Suppressor macrophage treated with lipopolysaccharide for 4 hours (primary cell): ENCODE results near the gene ATG2A.
"Not testable (repeated sequence)": the region's sequence is repeated elsewhere in the genome, so short reads cannot be mapped to it uniquely, and the experiment has no call there.

ENCODE experiments used
- DNase-seq: peaks from one replicate; pipeline ENCODE4 v3.0.0-alpha.2; 2020

The ATG2A gene

GRCh38 chr11:64852804-64853509 lies 64.1 kb downstream of the ATG2A start:
- peak; percentile 65 for DNase-seq

DNA sequence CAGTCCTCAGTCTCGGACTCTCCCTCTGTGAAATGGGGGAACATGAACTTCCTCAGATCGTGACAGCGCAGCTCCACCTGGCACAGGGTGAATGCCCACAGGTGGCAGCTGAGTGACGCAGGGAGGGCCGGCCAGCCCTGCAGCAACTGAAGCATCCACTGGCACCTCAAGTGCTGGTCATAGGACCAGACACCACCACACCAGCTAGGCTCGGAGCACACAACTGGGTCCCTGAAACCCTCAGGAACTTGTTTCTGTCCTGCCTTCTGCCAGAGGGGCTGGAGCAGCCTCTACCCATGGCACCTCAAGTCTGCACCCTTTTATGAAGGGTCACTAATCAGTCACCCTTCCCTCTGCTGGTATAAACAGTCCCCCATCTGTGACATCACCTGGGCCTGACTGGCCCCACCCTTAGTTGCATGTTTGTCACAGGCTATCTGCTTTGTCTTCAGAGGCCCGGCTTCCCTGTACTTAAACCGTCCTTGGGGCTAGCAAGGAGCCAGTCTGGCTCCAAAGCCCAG lies 65.1 kb downstream of the ATG2A start:
- DNase-seq, result no peak

DNA sequence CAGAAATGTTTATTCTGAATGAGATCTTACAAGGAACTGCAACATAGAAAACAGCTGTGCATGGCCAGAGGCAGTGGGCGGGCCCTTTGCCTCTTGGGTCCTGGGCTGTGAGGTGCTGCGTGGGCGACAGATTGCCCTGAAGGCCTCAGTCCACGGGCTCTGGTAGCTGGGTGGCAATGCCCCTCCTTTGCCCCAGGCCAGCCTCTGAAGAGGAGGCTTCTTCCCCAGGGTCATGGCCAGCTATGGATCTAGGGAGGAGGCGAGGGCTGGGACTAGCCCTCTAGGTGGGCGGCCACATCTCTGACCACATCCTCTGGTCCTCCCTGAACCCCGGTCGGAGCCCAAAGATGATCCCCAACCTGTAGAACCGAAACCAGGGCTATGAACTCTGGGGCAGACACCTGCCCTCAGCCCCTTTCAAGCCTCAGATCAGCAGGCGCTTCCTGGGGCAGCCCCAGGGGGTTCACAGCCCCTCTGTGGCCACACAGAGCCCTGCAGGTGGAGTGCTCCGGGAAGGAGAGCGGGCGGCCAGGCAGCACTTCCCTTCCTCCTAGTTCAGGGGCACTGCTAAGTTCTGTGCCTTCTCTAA lies 65.9 kb downstream of the ATG2A start:
- DNase-seq, result peak; percentile 46

DNA sequence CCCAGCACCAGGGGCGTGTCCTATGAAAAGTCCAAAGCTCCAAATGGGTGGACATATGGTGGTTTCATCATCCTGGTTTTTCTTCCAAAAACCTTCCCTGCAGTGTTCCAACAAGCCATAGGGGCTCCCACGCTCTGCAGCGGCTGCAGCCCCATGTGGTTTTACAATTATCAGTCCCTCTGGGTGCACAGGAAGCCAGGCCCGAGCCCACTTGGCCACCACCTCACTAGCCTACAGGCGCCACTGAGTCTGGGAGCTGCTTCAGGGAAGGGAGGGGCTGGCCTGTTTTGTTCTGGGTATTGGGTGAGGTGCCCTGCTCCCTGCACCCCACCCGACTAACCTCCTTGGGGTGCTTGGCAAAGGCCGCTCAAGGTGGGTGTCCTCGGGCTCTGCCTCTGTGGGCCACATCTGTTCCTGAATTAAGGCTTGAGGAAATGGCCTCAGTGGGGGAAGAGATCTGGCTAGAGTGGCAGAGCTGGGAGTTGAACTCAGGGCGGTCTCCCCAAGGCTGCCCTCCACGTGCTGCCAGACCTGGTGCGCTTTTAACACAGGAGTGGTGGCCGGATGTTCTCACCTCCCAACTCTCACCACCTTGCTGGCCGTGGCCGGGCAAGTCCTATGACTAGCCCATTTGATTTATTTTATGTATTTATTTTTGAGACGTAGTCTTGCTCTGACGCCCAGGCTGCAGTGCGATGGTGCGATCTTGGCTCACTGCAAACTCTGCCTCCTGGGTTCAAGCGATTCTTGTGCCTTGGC lies 67.2 kb downstream of the ATG2A start:
- DNase-seq, result peak; percentile 47

DNA sequence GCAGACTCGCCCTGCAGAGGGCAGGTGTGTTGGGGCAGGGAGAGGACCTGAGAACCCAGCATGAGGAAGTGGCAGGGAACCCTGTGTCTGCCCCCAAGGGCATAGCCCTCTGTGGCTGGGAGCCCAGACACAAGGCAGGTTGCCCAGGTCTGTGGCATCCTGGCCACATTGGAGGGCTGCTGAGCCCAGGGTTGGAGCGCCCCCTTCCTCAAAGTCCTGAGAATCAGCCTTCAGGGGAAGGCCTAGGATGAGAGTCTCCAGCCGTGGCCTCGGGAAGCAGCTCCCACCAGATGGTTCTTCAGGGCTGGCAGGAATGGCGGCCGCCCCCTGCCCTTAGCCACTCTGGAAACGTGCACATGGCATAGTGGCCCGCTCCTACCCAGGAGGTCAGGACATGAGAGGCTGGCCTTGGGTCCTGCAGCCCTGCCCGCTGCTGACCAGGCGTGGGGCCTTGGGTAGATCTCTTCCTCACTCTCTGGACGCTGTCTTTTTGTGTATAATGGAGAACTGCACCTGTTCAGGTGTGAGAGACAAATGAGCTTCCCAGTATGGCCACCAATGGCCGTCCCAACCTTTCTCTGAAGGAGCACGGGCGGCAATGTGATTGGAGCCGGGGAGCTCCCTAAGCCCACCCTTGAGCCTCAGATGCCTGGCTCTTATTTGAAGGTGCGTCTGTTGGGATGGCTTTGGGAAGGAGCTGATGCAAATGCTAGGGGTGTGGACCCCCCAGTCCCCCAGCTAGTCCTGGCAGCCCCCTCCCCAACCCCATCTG lies 68.0 kb downstream of the ATG2A start:
- DNase-seq, result peak; percentile 34

DNA sequence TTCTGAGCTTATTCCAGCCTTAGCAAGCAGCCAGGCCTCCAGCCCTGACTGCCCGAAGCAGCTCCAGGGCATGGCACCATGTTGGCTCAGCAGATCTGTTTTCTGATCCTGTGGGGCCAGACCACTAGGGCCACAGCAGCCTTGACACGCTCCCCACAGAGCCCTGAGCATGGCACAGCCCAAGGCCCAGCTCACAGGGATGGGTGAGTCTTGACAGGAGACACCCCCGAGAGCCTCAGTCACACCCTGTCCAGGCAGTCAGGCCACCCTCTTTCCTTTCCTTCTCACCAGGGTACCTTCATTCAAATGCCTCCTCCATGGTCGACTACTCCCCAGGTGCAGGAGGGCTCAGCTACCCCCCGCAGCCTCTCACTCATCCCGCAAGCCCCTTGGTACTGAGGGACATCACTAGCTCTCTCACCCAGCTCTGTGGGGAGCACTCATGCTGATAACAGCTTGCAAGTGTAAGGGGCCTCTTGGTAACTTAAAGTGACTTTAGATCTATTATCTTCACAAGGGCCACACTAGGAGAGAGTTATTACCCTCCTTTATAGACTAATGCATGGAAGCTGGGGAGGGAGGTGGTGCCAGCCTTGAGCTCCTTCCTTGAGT lies 68.7 kb downstream of the ATG2A start:
- peak; percentile 49 for DNase-seq

GRCh38 chr11:64846998-64847666 lies 69.9 kb downstream of the ATG2A start:
- peak; percentile 98 for DNase-seq

DNA sequence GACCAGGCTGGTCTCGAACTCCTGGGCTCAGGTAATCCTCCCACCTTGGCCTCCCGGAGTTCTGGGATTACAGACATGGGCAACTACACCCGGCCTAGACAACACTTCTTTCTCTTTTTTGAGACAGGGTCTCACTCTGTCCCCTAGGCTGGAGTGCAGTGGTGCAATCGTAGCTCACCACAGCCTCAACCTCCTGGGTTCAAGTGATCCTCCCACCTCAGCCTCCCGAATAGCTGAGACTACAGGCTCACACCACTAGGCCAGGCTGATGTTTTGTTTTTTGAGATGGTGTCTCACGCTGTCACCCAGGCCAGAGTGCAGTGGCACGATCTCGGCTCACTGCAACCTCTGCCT lies 71.3 kb downstream of the ATG2A start:
- DNase-seq, result not testable (repeated sequence)

GRCh38 chr11:64845129-64845775 lies 71.8 kb downstream of the ATG2A start:
- DNase-seq, result no peak
